Pons (tissue), 1 donor: ENCODE measurements around the gene SLC2A14.
"Not testable (repeated sequence)": the region's sequence is repeated elsewhere in the genome, so short reads cannot be mapped to it uniquely, and the experiment has no call there.

Experiments
- DNase-seq: peaks from one replicate; pipeline ENCODE4 v3.0.0-alpha.2; 2016; ENCODE audit warnings: low spot score

SLC2A14 gene

GRCh38 chr12:7869137-7869536 is 3.6 kb downstream of the SLC2A14 start:
- no peak for DNase-seq

DNA sequence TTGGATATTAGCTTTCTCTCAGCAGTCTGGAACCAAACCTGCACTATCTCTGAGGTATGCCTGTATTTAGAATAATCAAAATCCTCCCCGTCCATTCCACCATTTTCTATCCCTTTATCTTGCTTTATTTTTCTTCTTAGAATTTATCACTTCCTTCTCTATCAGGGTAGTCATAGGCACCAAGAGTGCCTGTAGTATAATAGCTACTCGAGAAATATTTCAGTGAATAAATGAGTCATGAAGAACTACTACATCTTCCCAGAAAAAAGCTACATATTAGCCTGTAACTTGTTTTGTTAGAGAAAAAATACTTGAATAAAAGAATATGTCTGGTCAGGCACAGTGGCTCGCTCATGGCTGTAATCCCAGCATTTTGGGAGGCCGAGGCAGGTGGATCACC is 4.3 kb downstream of the SLC2A14 start:
- no peak for DNase-seq

DNA sequence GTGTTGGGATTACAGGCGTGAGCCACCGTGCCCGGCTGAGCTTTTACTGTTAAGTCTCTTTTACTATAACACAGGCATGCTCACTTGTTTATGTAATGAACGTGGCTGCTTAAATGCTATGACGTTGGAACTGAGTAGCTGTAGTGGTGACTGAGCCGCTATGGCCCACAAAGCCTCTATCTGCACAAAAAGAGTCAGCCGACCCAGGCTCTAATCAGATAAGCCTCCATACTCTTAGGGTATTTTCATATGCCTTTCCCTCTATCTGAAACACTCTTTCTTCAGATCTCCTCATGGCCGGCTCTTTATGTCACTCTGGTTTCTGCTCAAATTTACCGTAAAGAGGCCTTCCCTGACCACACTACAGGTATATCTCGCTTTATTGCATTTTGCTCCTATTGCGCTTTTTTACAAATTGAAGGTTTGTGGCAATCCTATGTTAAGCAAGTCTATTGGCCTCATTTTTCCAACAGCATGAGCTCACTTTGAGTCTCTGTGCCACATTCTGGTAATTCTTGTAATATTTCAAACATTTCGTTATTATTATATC is 8.0 kb downstream of the SLC2A14 start:
- DNase-seq = no peak

DNA sequence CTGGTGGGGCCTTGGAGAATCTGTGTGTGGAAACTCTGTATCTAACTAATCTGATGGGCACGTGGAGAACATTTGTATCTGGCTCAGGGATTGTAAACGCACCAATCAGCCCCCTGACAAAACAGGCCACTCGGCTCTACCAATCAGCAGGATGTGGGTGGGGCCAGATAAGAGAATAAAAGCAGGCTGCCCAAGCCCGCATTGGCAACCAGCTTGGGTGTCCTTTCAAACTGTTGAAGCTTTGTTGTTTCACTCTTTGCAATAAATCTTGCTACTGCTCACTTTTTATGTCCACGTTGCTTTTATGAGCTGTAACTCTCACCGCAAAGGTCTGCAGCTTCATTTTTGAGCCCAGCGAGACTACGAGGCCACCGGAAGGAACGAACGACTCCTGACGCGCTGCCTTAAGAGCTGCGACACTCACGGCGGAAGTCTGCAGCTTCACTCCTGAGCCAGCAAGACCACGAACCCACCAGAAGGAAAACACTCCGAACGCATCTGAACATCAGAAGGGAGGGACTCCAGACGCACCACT is 9.8 kb downstream of the SLC2A14 start:
- DNase-seq = not testable (repeated sequence)

GRCh38 chr12:7862301-7862700 is 10.4 kb downstream of the SLC2A14 start:
- DNase-seq = not testable (repeated sequence)

GRCh38 chr12:7859552-7859951 is 13.2 kb downstream of the SLC2A14 start:
- DNase-seq = no peak

DNA sequence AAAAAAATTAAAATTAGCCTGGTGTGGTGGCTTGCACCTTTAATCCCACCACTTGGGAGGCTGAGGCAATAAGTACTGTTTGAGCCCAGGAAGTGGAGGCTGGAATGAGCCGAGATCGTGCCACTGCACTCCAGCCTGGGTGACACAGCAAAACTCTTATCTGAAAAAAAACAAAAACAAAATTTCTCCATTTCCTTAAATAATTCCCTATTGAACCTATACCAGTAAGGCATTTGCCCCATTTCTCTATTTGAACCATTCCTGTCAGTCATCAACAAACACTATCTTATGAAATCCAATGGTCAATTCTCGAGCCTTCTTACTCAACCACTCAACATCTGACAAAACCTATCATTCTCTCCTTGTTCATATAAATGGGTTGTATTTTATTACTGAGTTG is 14.7 kb downstream of the SLC2A14 start:
- DNase-seq = no peak

DNA sequence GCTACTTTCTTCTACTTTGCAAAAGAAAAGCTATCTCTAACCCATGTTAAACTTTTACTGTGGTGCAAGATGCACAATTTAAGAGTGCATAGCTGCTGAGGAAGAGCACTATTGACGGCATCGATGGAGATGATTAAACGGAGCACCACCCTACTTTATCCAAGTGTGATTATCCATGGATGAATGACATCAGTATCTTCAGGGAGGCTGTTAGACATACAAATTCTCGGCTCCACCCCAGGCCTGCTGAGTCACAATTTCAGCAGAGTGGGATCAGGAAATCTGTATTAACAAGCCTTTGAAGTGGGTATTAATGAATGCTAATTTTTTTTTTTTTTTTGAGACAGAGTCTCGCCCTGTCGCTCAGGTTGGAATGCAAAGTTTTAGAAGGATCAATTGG is 16.2 kb downstream of the SLC2A14 start:
- DNase-seq = no peak

GRCh38 chr12:7853557-7853956 is 19.2 kb downstream of the SLC2A14 start:
- no peak for DNase-seq

DNA sequence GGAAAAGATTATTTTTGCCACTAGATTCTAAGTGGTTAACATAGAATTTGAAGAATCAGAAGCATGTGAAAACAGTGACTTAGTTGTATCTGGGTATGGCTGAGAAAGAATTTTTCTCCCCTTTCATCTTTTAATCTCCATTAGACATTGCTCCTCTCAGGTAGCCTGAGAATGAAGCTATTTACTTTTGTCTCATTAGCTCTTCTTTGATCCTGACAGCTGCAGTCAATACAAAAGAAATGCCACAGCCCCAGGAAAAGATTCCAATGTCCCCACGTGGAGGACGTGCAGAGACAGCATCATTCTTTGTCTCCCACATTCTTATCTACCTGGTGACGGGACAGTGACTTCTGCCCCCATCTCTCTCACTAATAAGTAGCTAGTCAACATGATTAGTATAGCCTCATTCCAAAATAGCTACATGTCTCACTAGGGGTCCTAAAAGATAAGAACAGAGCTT is 21.1 kb downstream of the SLC2A14 start:
- not testable (repeated sequence) for DNase-seq

- not testable (repeated sequence) for DNase-seq
Observed at GRCh38 chr12:7850099-7850498, 22.6 kb downstream of the SLC2A14 start.

DNA sequence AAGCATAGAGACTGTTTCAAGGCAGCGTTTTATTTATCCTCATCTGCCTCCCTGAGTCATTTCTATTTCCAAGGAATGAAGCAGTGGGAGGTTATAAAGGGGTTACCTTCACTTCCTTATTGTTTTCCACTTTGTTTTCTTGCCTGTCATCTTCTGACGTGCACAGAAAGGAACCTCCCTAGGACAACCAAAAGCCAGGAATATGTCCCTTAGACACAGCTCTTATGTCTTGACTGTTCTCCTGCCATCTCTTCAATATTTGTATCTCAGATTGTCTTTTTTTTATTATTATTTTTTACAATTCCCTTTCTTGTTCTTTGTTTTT is 24.7 kb downstream of the SLC2A14 start:
- not testable (repeated sequence) for DNase-seq

DNA sequence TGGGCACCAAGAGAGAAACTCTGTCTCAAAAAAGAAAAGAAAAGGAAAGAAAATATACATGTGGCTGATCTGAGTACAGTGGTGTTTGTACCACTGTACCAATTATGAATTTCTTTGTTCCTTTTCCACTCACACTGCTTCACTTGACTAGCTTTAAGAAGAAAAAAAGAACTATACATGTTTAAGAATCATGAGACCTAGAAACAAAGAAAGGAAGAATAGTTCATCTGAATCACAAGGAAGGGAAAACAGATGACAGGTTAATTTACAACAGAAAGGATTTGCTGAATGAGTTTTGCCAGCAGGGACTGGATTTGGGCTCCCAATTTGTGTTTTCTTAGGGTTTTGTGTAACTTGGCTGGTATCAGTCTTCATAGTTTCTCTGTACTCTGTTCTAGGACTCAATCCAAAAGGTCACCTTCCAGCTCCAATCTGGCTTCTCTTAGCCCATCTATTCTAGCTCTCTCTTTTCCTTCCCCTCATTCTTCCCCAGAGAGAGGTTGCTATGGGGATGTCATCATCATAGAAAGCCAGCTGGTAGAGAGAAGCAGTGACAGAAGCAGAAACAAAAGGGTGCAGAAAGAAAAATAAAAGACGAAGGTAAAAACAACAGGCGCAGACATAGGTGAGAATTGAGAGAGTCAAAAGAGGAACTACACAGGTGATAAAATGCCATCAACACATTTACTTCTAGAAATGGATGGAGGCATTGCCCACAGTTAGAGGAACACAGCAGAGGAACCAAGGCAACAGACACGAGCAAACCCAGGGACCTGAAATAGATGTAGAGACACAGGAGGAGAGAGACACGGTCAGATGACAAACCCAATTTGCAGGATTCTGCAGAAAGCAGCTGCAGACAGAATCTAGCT is 25.3 kb downstream of the SLC2A14 start:
- peak; percentile 26 for DNase-seq

DNA sequence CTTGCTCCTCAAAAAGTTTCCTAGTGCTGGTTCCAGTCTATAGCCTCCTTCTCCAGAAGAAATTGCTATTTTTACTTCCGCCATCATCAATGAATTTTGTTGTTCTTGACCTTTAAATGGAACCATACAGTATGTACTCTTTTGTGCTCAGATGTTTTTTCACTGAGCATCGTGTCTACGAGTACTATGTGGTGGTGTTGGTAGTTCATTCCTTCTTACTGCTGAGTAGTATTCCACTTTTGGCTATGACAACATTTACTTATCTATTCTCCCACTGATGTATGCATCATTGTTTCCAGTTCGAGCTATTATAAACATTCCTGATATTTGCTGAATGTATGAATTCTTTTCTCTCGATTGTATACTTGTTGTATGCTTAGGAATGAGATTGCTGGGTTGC is 28.6 kb downstream of the SLC2A14 start:
- no peak for DNase-seq

DNA sequence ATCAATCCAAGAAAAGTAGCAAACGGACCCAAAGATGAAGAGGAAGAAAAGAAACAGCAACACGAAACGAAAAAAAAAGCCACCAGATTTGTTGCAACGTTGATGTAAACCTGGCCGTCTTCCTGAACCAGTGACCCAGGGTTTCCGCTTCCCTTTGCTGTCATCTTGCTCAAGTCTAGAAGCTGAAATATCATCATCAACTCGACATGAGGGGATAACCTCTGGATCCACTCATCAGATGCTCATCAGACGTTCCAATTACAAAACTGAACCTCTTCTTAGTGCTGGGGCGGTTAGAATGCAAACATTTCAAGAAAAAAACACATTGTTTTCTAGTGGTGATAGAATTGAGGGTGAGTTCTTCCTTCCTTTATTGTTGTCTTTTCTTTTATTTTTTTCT is 29.1 kb downstream of the SLC2A14 start:
- DNase-seq = not testable (repeated sequence)

DNA sequence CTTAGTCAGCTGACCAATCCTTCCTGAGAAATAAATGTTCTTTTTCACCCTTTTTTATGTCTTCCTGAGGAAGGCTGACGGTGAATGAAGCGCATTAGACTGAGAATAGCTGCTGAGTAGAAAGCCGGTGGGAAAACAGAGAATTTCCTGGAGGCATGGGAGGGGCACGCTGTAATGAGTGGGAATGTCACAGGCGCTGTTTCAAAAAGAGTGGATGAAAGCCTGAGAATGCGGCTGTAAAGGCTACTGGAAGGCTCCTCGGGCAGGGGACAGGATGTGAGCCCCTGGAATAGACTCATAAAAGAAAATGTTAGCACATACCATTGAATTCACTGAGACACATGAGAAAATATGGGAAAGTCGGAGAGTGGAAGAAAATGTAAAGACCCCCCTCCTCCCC is 29.6 kb downstream of the SLC2A14 start:
- DNase-seq = not testable (repeated sequence)

GRCh38 chr12:7842444-7842843 is 30.3 kb downstream of the SLC2A14 start:
- DNase-seq = not testable (repeated sequence)

DNA sequence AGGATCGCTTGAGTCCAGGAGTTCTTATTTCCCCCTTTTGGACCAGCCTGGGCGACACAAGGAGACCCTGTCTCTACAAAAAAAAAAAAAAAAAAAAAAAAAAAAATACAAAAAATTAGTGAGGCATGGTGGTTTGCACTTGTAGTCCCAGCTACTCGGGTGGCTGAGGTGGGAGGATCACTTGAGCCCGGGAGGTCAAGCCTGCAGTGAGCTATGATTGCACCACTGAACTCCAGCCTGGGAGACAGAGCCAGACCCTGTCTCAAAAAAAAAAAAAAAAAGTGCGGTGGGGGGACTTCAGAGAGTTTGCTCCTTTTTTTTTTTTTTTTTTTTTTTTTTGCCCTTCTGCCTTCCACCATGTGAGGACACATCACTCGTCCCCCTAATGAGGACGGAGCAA is 32.9 kb downstream of the SLC2A14 start:
- not testable (repeated sequence) for DNase-seq

DNA sequence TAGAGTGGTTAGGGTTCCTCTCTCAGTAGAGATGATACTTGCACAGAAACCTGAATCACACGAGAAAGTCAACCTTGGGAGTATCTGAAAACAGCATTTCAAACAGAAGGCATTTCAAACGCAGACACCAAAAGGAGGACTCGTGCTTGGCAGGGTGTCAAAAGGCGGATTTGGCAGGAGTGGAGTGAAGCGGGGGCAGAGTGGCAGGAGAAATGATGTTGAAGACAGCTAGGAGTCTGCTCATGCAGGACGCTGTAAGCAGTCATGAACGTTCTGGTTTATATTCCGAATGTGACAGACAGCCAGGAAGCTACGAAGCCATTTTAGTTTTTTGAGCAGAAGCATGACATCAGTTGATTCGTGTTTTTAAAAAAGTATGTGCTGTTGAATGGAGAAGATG is 33.5 kb downstream of the SLC2A14 start:
- peak; percentile 14 for DNase-seq

DNA sequence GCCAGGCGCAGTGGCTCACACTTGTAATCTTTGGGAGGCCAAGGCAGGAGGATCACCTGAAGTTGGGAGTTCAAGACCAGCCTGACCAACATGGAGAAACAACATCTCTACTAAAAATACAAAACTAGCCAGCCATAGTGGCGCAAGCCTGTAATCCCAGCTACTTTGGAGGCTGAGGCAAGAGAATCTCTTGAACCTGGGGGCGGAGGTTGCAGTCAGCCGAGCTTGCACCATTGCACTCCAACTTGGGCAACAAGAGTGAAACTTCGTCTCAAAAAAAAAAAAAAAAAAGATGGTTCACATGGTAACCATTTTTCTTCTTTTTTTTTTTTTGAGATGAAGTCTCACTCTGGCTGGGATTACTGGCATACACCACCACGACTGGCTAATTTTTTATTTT is 35.3 kb downstream of the SLC2A14 start:
- DNase-seq = no peak

- DNase-seq = no peak
Observed at GRCh38 chr12:7835766-7836165, 36.9 kb downstream of the SLC2A14 start.

GRCh38 chr12:7835116-7835515 is 37.6 kb downstream of the SLC2A14 start:
- no peak for DNase-seq

DNA sequence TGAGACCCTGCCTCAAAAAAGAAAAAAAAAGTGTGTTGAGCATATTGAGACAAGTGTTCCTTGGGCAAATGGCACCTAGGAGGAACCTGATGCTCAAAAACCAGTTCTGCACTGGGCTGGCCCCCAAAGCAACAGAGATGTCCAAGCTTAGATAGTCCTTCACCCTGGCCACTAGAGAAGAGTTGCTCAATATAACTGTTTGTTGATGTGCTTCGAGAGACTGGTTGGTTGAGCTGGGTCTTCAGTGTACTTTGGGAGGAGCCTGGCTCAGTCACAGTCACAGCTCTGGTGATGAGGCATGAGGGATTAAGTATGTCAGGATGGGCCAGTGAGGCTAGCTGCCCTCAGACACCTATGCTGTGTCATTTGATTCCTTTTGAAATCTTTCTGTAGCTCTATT is 38.0 kb downstream of the SLC2A14 start:
- DNase-seq = no peak
